Endothelial cell of umbilical vein (primary cell): ENCODE results near the gene HRH3.

Source experiments
- EZH2 ChIP-seq: IDR thresholded peaks from 2 replicates; pipeline ENCODE4 v1.6.1; 2012; ENCODE audit warnings: borderline replicate concordance, low read depth, mild to moderate bottlenecking, moderate library complexity, low read length, inconsistent platforms; ENCODE audit not compliant: severe bottlenecking
- FOS ChIP-seq: IDR thresholded peaks from 2 replicates; pipeline ENCODE4 v1.6.1; 2011; ENCODE audit warnings: mild to moderate bottlenecking, low read length, moderate library complexity, borderline replicate concordance; ENCODE audit not compliant: insufficient read depth
- GATA2 ChIP-seq: IDR thresholded peaks from 2 replicates; pipeline ENCODE4 v1.7.0; 2011; ENCODE audit warnings: low read depth, mild to moderate bottlenecking, moderate library complexity, mixed read lengths, low read length; ENCODE audit not compliant: insufficient read length, insufficient read depth
- JUN ChIP-seq: IDR thresholded peaks from 2 replicates; pipeline ENCODE4 v1.6.1; 2011; ENCODE audit warnings: borderline replicate concordance, low read depth; ENCODE audit not compliant: insufficient read length, insufficient read depth
- MYC ChIP-seq: IDR thresholded peaks from one replicate; pipeline ENCODE4 v1.6.1; 2011; ENCODE audit warnings: mild to moderate bottlenecking, low read depth, low read length
- POLR2A ChIP-seq: IDR thresholded peaks from 2 replicates; pipeline ENCODE4 v1.6.1; 2012; ENCODE audit warnings: low read depth, mild to moderate bottlenecking, control low read depth, low read length
- POLR2AphosphoS5 ChIP-seq: IDR thresholded peaks from 2 replicates; pipeline ENCODE4 v1.6.1; 2012; ENCODE audit warnings: low read depth, mild to moderate bottlenecking, control low read depth, low read length, moderate library complexity; ENCODE audit not compliant: insufficient read depth
- TF ChIP-seq, protein P1 (sequence below), 2 donors: IDR thresholded peaks; 1 replicate in 1 of 2; 2 replicates in 1 of 2; pipeline ENCODE4 v1.5.1; 2011; ENCODE audit warnings: low read length in 2 of 2, mild to moderate bottlenecking in 2 of 2, moderate library complexity in 2 of 2, control low read depth in 1 of 2, inconsistent platforms in 1 of 2, low read depth in 1 of 2; ENCODE audit not compliant: insufficient read depth in 1 of 2; ENCODE audit errors: extremely low read depth in 1 of 2
- TF ChIP-seq, protein P2 (sequence below): IDR thresholded peaks from 2 replicates; pipeline ENCODE4 v1.6.1; 2011; ENCODE audit not compliant: insufficient read depth, insufficient read length

DNA sequence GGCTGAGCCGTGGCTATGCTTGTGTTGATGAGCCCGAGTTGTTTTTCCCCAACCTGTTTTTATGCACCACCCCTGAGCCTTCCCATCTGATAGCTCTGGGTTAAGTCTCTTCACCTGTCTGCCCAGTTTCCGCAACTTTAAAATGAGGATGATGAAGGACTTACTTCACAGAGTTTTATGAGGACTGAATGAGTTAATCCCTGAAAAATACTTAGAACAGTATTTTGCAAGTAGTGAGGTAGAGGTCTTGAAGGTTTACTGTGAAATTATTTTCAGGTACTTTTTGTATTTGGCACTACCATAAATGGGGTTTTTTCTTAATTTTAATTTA is 34.0 kb downstream of the HRH3 start:
- TF ChIP-seq POLR2AphosphoS5 (no peak), POLR2A (no peak), EZH2 (no peak), FOS (no peak), MYC (no peak), GATA2 (no peak), JUN (no peak)
- TF ChIP-seq, protein P1, sequence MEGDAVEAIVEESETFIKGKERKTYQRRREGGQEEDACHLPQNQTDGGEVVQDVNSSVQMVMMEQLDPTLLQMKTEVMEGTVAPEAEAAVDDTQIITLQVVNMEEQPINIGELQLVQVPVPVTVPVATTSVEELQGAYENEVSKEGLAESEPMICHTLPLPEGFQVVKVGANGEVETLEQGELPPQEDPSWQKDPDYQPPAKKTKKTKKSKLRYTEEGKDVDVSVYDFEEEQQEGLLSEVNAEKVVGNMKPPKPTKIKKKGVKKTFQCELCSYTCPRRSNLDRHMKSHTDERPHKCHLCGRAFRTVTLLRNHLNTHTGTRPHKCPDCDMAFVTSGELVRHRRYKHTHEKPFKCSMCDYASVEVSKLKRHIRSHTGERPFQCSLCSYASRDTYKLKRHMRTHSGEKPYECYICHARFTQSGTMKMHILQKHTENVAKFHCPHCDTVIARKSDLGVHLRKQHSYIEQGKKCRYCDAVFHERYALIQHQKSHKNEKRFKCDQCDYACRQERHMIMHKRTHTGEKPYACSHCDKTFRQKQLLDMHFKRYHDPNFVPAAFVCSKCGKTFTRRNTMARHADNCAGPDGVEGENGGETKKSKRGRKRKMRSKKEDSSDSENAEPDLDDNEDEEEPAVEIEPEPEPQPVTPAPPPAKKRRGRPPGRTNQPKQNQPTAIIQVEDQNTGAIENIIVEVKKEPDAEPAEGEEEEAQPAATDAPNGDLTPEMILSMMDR (IDR thresholded peaks at IDR 0.05; ENCODE audit: extremely low read depth in 1 of 2, insufficient read depth in 1 of 2, low read depth in 1 of 2, low read length in 2 of 2) = no peak
- TF ChIP-seq, protein P2, sequence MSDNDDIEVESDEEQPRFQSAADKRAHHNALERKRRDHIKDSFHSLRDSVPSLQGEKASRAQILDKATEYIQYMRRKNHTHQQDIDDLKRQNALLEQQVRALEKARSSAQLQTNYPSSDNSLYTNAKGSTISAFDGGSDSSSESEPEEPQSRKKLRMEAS = no peak
